Ascending aorta (tissue), 2 donors: ENCODE results near the gene FXYD7. TPM values are rescaled to one million over a fixed set of nuclear protein-coding genes. Genes with fewer than 3 reads are reported as not detected.

Experiments used
- DNase-seq, 2 donors: peaks; one replicate each; pipeline ENCODE4 v3.0.0-alpha.2; 2019; ENCODE audit warnings: low spot score in 2 of 2
- H3K27ac ChIP-seq, 2 donors: fragments of 200-600 bp; sonication (generic); one replicate each; pipeline ENCODE4 v1.5.1; 2016 to 2017; ENCODE audit warnings: mild to moderate bottlenecking in 1 of 2
- H3K27me3 ChIP-seq: fragments of 200-600 bp; sonication (generic); one replicate; pipeline ENCODE4 v1.5.1; 2017
- H3K36me3 ChIP-seq, 2 donors: fragments of 200-600 bp; sonication (generic); one replicate each; pipeline ENCODE4 v1.5.1; 2016
- H3K4me1 ChIP-seq, 2 donors: fragments of 200-600 bp; sonication (generic); one replicate each; pipeline ENCODE4 v1.5.1; 2016 to 2017; ENCODE audit warnings: mild to moderate bottlenecking in 1 of 2
- H3K4me3 ChIP-seq, 2 donors: fragments of 200-600 bp; sonication (generic); one replicate each; pipeline ENCODE4 v1.5.1; 2016 to 2017; ENCODE audit warnings: mild to moderate bottlenecking in 1 of 2
- H3K9me3 ChIP-seq, 2 donors: fragments of 200-600 bp; sonication (generic); one replicate each; pipeline ENCODE4 v1.5.1; 2016
- CTCF ChIP-seq, 3 experiments: fragments of 200-600 bp in 2 of 3; fragments of 450-650 bp in 1 of 3; sonication (generic) in 2 of 3; IDR thresholded peaks; one replicate each; pipeline ENCODE4 v1.5.1; 2016 to 2019; ENCODE audit warnings: antibody characterized with exemption in 3 of 3, mild to moderate bottlenecking in 1 of 3, moderate library complexity in 1 of 3
- intact Hi-C: fragments of 100-400 bp; cut with DNase I; formaldehyde crosslinking; loops from one replicate; pipeline ENCODE4 v1.15.1; 2023
- total RNA-seq: library from RNA; depleted of rRNA; stranded (reverse); fragments of >200 nt; gene quantifications from one replicate; pipeline ENCODE4 v1.1.0, GENCODE V29; 2016

Gene FXYD7
- total RNA-seq, 1 donor from 2014 or later = not detected

- intact Hi-C loops = loop anchor here (5.0 kb wide), 1 partner anchor 110 kb away; the partner anchor contains the start of gene USF2
- no peak overlapping the region for H3K4me3 ChIP-seq
- no peak for DNase-seq
- H3K27ac ChIP-seq = no peak overlapping the region
- peaks cover 27 to 44% of the 10 kb centered on the region in 2 donors for H3K36me3 ChIP-seq
- peaks cover 0 to 6% of the 10 kb centered on the region in 2 donors for H3K9me3 ChIP-seq
- peaks cover 10 to 15% of the 10 kb centered on the region in 2 donors for H3K4me1 ChIP-seq
- H3K27me3 ChIP-seq = no peaks in the 10 kb centered on the region
- TF ChIP-seq CTCF (IDR thresholded peaks at IDR 0.05) = no peak
These were observed 14.4 kb downstream of the FXYD7 start for GRCh38 chr19:35157431-35157830.

- no peak for DNase-seq
- Histone ChIP-seq H3K4me3 (no peak overlapping the region), H3K27me3 (no peaks in the 10 kb centered on the region), H3K9me3 (peaks cover 0 to 13% of the 10 kb centered on the region in 2 donors), H3K27ac (no peak overlapping the region), H3K4me1 (peaks cover 0 to 9% of the 10 kb centered on the region in 2 donors), H3K36me3 (peaks cover 29 to 62% of the 10 kb centered on the region in 2 donors)
- intact Hi-C loops = loop anchor here (5.0 kb wide), 1 partner anchor 108 kb away; the partner anchor contains the start of gene USF2
- TF ChIP-seq CTCF (IDR thresholded peaks at IDR 0.05) = no peak
These were observed 16.6 kb downstream of the FXYD7 start for GRCh38 chr19:35159606-35160005.

- H3K27me3 ChIP-seq = no peaks in the 10 kb centered on the region
- H3K4me1 ChIP-seq = peaks cover 0 to 4% of the 10 kb centered on the region in 2 donors
- intact Hi-C loops = no loop called here
- H3K9me3 ChIP-seq = peaks cover 0 to 22% of the 10 kb centered on the region in 2 donors
- peaks cover 39 to 74% of the 10 kb centered on the region in 2 donors for H3K36me3 ChIP-seq
- H3K27ac ChIP-seq = no peak overlapping the region
- no peak for DNase-seq
- no peak for TF ChIP-seq CTCF (IDR thresholded peaks at IDR 0.05)
- H3K4me3 ChIP-seq = no peak overlapping the region
These were observed 17.8 kb downstream of the FXYD7 start for GRCh38 chr19:35160629-35161433.

- Histone ChIP-seq H3K4me1 (no peaks in the 10 kb centered on the region), H3K27me3 (no peaks in the 10 kb centered on the region), H3K4me3 (no peak overlapping the region), H3K27ac (no peak overlapping the region), H3K9me3 (peaks cover 0 to 27% of the 10 kb centered on the region in 2 donors), H3K36me3 (peaks cover 43 to 79% of the 10 kb centered on the region in 2 donors)
- TF ChIP-seq CTCF (IDR thresholded peaks at IDR 0.05) = no peak
- intact Hi-C loops = no loop called here
- no peak for DNase-seq
These were observed 18.3 kb downstream of the FXYD7 start for GRCh38 chr19:35161434-35161743.

GRCh38 chr19:35162471-35163326 lies 19.6 kb downstream of the FXYD7 start:
- peaks cover 0 to 28% of the 10 kb centered on the region in 2 donors for H3K9me3 ChIP-seq
- no peak for DNase-seq

More at GRCh38 chr19:35162471-35163326, 19.6 kb downstream of the FXYD7 start:
- H3K36me3 ChIP-seq = peaks cover 46 to 83% of the 10 kb centered on the region in 2 donors
- no peak for TF ChIP-seq CTCF (IDR thresholded peaks at IDR 0.05)
- H3K27me3 ChIP-seq = no peaks in the 10 kb centered on the region
- H3K27ac ChIP-seq = no peak overlapping the region
- no peak overlapping the region for H3K4me3 ChIP-seq
- no peaks in the 10 kb centered on the region for H3K4me1 ChIP-seq
- intact Hi-C loops = no loop called here
